Calu3 (cell line): ENCODE measurements around the gene ARMCX4. TPM values are rescaled to one million over a fixed set of nuclear protein-coding genes. Genes with fewer than 3 reads are reported as not detected.

Source experiments
- BruUV-seq: library from RNA; stranded (reverse); fragments of 400-500 nt; replicated peaks from 2 replicates; lab custom pipeline; 2021; lab: Mats Ljungman, UMichigan
- CTCF ChIA-PET: fragments of 300-600 bp; sonication (Branson Sonifier 250); formaldehyde crosslinking; loops from one replicate; lab custom pipeline; 2022; ENCODE audit warnings: antibody characterized with exemption; lab: Charles Lee
- DNase-seq: peaks from one replicate; pipeline ENCODE4 v3.0.0; 2022
- H3K27ac Mint-ChIP-seq: one replicate; pipeline ENCODE4 v1.8.0; 2022; ENCODE audit warnings: mixed read lengths; ENCODE audit not compliant: unreplicated experiment
- H3K27me3 Mint-ChIP-seq: one replicate; pipeline ENCODE4 v1.8.0; 2022; ENCODE audit warnings: mixed read lengths; ENCODE audit not compliant: unreplicated experiment
- H3K36me3 Mint-ChIP-seq: one replicate; pipeline ENCODE4 v1.8.0; 2022; ENCODE audit warnings: mild to moderate bottlenecking, moderate library complexity, mixed read lengths; ENCODE audit not compliant: insufficient read depth, unreplicated experiment
- H3K4me1 Mint-ChIP-seq: one replicate; pipeline ENCODE4 v1.8.0; 2022; ENCODE audit warnings: mild to moderate bottlenecking, low read depth, mixed read lengths; ENCODE audit not compliant: unreplicated experiment
- H3K4me3 Mint-ChIP-seq: one replicate; pipeline ENCODE4 v1.8.0; 2022; ENCODE audit warnings: mild to moderate bottlenecking, low read depth, moderate library complexity, mixed read lengths; ENCODE audit not compliant: unreplicated experiment
- H3K9me3 Mint-ChIP-seq: one replicate; pipeline ENCODE4 v1.8.0; 2022; ENCODE audit warnings: low read depth, mixed read lengths; ENCODE audit not compliant: unreplicated experiment
- CTCF ChIP-seq: fragments of 200-600 bp; IDR thresholded peaks from one replicate; pipeline ENCODE4 v1.8.0; 2022; ENCODE audit warnings: antibody characterized with exemption; ENCODE audit not compliant: unreplicated experiment
- intact Hi-C: fragments of 100-400 bp; cut with micrococcal nuclease; formaldehyde crosslinking; loops from one replicate; pipeline ENCODE4 v1.10.0; 2022; ENCODE audit not compliant: unreplicated experiment
- total RNA-seq: library from RNA; stranded (reverse); gene quantifications from 2 replicates; pipeline ENCODE4 v1.2.3, GENCODE V29; 2022

ARMCX4 gene
- total RNA-seq, 1 experiment from 2014 or later = 1.5 TPM

GRCh38 chrX:101507986-101508385 lies 22.7 kb downstream of the ARMCX4 start:
- intact Hi-C loops = no loop called here
- CTCF ChIA-PET = no interaction called here
- Mint-ChIP-seq H3K9me3 (no peaks in the 10 kb centered on the region), H3K36me3 (no peaks in the 10 kb centered on the region), H3K4me3 (no peak overlapping the region), H3K27me3 (no peaks in the 10 kb centered on the region), H3K4me1 (no peaks in the 10 kb centered on the region), H3K27ac (no peak overlapping the region)
- TF ChIP-seq CTCF = no peak
- BruUV-seq = no TSS peak
- no peak for DNase-seq

- Mint-ChIP-seq H3K27ac (no peak overlapping the region), H3K9me3 (peaks cover 2% of the 10 kb centered on the region)
Observed at GRCh38 chrX:101530944-101531343, 45.7 kb downstream of the ARMCX4 start.

More at GRCh38 chrX:101530944-101531343, 45.7 kb downstream of the ARMCX4 start:
- no peak for TF ChIP-seq CTCF
- no peak overlapping the region for H3K4me3 Mint-ChIP-seq
- no peak for DNase-seq
- H3K36me3 Mint-ChIP-seq = no peaks in the 10 kb centered on the region
- no peaks in the 10 kb centered on the region for H3K4me1 Mint-ChIP-seq
- CTCF ChIA-PET = no interaction called here
- H3K27me3 Mint-ChIP-seq = no peaks in the 10 kb centered on the region
- intact Hi-C loops = no loop called here
- BruUV-seq = no TSS peak

Other genes starting within 250 kb of the ARMCX4 start
- 0.15 TPM in 1 of 2 replicates, not detected in the other for gene TAF7L, start 194.1 kb upstream of the ARMCX4 start, total RNA-seq
- 30.9 and 31.1 TPM in 2 replicates for gene TIMM8A, start 136.7 kb upstream of the ARMCX4 start, total RNA-seq
- not detected in 2 replicates for gene BTK, start 99.3 kb upstream of the ARMCX4 start, total RNA-seq
- gene RPL36A, start 94.4 kb upstream of the ARMCX4 start, total RNA-seq = 238 and 239 TPM in 2 replicates
- gene GLA, start 77.5 kb upstream of the ARMCX4 start, total RNA-seq = 61.2 and 63.6 TPM in 2 replicates
- 71.8 and 74.2 TPM in 2 replicates for gene HNRNPH2, start 77.2 kb upstream of the ARMCX4 start, total RNA-seq
- gene ARMCX1, start 65.1 kb downstream of the ARMCX4 start, total RNA-seq = 0.92 and 1.1 TPM in 2 replicates
- 30.4 and 35.0 TPM in 2 replicates for gene ARMCX6, start 132.5 kb downstream of the ARMCX4 start, total RNA-seq
- 16.9 and 18.5 TPM in 2 replicates for gene ARMCX3, start 137.7 kb downstream of the ARMCX4 start, total RNA-seq
- not detected in 2 replicates for gene ARMCX2, start 174.4 kb downstream of the ARMCX4 start, total RNA-seq